NCI-H2029 treated with DMSO at 0.1 percent for 48 hours (cell line): ENCODE results near the gene RBM19.
"Not testable (repeated sequence)": the region's sequence is repeated elsewhere in the genome, so short reads cannot be mapped to it uniquely, and the experiment has no call there.

ENCODE experiments used
- DNase-seq: peaks from one replicate; lab custom pipeline; 2025; lab: John Stamatoyannopoulos, UW

The RBM19 gene

DNA sequence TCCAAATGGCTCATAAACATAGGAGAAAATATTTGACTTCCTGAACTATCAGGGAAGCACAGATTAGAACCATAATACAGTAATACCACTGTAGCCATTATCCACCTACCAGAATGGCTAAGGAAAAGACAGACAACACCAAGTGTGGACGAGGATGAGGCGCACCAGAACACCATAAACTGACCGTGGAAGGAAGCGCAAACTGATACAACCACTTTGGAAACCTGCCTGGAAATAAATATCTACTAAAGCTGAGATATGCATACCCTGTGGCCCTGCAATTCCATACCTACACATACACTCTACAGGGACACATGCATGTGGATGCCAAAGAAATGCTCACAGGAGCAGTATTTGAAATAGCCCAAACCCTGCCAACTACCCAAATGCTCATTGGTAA is 60.3 kb downstream of the RBM19 start:
- no peak for DNase-seq

DNA sequence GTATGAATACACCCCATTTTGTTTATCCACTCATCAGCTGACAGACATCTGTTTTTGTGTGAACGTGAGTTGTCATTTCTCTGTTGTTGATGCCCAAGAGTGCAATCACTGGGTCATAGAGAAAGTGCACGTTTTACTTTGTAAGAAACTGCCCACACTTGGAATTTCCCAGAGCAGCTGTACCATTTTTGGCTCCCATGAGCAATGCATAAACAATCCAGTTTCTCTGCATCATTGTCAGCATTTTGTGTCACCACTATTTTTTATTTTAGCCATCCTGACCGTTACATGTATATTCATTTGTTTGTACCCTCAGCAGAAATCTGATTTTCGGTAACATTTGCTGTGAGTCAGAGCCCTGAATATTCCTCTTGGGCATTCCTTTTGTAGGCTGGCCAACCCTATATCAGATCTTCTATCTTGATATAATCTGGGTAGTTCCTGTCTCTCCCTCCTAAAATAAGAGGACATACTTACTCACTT is 62.7 kb downstream of the RBM19 start:
- no peak for DNase-seq

DNA sequence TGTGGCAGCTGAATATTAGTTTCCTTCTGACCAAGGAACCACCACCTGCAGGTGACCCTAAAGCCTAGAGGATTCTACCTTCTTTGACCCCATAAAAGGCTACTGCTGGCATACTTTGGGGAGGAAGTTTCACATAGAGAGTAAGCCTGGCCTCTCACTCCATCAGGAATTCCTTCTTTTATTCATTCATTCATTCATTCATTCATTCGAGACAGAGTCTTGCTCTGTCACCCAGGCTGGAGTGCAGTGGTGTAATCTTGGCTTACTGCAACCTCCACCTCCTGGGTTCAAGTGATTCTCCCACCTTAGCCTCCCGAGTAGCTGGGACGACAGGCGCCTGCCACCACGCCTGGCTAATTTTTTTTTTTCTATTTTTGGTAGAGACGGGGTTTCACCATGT is 64.8 kb downstream of the RBM19 start:
- not testable (repeated sequence) for DNase-seq

DNA sequence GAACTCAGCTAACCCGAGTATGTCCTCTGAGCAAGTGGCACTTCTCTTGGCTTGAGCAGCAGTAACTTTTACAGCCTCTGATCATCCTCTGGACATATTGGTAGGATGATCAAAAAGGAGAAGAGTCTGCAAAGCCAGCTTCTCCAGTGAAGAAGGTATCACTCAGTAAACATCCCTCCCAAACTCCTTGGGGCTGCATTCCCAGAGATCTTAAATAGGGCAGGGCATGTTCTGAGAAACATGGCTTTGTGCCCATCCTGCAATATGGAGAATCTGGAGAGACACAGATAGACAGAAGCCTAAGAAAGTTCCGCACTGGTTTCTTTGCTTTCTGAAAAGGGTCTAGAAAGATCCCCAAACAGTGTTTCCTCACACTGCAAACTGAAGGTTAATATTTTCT is 65.4 kb downstream of the RBM19 start:
- no peak for DNase-seq

DNA sequence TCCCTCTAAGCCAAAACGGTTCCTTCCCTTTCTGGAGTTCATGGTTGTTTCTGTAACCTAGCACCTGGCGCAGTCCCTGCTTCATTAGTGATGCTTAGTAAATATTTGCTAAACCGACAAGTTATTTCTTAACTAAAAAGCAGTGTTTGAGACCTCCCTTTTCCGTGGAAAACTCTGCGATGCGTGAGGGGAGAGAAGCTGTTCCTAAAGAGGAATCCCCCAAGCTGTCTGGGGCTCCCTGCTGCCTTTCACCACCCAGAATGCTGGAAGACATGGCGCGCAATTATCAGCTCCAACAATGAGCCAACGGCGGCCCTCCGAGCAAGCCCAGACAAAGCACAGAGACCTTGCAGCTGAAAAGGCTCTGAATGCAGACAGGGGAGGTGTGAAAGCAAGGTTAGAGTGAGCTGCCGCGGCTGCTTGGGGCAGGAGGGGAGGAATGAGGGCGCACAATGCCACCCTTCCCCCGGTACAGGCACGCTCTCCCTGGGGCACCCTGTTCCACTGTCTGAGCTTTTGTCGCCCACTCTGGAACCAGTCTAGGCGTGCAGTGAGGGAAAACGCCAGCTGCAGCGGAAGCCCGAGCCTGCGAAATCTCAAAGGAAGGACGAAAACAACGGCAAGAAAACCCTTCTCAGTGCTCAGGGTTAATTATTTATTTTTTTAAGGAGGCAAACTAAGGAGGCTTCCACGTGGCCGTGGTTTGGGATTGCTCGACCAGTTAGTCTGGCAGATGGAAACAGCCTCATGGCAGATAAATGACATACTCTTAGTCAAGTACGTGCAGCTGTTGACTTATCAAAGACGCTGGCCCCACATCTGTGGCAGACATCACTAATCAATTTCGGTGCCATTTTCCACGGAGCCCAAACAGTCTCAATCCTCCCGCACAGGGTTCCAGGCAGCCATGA is 66.3 kb downstream of the RBM19 start:
- DNase-seq: no peak

DNA sequence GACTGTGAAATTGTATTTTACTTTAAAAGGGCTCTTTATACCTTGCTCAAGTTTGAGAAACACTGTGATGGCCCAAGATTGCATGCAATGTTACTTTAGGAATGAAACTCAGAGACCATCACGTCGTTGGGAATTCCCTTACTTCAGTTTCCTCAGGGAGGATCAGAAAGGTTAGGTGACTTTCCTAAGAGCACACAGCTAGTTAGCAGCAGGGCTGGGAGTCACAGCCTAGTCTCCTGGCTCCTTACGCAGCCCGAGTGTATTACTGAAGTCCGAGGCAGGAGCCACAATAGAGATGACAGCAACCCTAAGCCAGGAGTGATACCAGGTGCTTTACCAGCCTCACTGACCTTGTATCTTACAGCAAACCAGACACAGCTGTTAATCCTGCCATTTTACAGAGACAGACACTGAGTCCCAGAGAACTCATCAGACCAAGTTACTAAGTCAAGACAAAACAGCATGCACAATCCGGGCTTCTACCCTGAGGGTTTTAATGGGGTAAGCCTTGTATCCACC is 67.0 kb downstream of the RBM19 start:
- no peak for DNase-seq

DNA sequence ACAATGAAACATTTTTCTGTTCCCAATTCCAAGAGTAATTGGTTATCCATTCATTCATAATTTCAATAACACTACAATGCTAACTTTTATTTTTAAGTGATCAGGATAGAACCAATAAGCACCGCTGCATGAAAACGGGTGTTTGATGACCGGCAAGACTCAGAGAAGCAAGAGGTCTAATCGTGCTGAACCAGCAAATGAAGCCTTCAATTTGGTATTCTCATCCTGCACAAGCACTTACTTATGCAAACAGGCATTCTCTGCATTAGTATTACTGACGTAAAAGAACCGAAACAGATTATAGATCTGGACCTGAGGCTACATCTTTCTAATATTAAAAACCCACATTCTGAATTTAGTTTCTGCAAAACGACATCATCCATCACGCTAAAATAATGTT is 67.7 kb downstream of the RBM19 start:
- DNase-seq: no peak

DNA sequence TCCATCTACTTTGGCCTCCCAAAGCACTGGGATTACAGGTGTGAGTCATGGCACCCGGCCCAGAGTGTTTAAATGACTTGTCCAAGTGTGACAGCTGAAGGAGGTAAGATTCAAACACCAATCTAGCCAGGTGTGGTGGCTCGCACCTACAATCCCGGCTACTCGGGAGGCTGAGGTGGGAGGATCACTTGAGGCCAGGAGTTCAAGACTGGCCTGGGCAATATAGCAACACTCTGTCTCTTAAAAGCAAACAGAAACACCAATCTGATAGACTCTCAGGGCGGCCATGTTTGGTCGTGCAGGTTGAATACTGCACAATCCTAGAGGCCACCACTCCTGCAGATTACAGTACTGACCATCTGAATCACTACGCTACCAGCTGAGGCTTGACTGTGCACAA is 68.7 kb downstream of the RBM19 start:
- DNase-seq: no peak

DNA sequence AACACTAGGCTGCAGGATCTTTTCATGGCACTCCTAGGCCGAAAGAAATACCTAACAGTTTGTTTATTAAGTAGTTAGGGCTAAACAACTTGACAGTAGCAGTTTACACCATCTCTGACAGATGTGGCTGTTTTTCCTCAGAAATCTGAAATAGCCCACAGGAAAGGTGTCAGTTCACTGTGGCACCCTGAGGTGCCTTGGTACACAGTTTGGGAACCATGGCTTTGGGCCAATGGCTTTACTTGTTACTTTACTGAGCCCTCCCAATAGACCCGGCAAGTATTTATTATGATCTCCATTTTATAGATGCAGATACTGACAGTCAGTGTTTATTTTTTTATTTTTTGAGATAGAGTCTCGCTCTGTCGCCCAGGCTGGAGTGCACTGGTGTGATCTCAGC is 69.3 kb downstream of the RBM19 start:
- no peak for DNase-seq

DNA sequence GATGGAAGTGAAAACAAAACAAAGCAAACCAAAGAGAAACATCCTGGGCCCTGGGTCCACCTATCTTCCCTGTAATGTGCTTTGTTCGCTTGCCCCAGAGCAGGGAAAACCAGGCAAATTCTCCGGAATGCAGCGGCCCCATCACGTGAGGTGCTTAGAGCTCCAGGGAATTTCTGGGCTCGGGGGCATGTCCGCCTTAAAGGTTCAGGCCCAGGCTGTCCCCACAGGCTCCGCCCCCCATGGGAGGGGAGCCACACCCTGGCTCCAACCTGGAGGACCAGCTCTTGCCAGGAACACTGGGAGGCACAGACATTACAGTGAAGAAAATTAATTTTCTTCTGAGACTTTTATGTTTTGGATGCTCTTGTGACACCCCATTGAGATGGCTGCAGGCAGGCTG is 69.9 kb downstream of the RBM19 start:
- no peak for DNase-seq

DNA sequence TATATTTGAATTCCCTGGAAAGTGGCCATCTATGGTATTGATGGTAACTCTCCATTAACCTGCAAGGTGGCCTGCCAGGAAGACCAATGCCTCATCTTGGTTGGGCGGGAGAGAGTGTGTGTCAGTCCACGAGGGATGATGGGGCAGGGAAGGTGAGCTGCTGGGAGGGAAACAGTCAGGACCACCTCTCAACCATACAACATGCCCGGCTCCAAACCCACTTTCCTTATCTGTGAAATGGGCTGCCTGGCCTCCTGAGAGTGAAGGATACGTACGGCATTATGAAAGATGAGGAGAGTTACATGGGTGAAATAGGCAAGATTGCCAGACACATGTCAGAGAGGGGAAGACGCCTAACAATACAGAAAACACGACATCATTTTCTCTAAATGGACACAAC is 70.9 kb downstream of the RBM19 start:
- no peak for DNase-seq

DNA sequence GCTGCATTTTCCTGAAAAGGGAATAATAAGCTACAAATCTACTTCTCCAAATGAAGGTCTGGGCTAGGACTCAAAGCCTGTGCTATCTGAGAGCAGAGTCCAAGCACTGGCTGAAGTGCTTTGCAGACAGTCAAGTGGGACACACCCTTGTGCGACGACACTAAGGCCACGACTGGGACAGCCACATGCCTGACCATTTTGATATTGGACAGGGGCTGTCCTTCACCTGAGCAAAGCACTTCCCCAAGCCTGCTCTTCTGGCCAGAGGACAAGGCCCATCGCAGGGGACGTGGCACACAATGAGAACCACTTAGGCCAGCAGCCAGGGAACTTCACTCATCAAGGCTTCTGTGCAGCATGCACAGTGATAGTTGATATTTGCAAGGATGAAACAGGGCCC is 71.4 kb downstream of the RBM19 start:
- no peak for DNase-seq

DNA sequence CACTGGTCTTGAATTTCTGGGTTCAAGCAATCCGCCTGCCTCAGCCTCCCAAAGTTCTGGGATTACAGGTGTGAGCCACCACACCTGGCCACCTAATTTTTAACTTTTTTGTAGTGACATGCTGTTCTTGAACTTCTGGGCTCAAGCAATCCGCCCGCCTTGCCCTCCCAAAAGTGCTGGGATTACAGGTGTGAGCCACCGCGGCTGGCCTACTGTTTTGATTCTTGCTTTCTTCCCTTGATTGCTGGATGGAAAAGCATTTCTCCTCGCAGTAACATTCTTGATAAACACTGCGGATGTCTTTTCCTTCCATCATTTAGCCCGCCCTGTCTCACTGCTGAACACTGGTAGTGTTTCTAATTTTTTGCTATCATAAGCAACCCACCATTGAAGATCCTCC is 72.9 kb downstream of the RBM19 start:
- no peak for DNase-seq

DNA sequence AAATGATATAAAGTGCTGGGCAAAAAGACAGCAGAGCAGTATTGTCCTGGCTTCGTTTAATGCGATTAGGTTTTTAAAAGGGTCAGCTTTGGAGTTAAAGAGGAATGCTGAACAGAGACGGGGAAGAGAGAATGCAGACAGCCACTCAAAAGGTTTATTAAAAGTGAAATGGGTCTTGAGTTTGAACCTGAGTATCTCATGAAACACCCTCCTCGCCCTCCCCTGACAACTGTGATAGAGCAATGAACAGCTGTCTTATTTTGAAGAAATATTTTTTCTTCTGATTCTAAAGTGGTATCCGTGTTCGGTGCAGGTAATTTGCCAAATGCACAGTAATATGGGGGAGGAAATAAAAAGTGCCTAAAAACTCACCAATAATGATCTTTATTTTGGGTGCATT is 73.6 kb downstream of the RBM19 start:
- DNase-seq: no peak

DNA sequence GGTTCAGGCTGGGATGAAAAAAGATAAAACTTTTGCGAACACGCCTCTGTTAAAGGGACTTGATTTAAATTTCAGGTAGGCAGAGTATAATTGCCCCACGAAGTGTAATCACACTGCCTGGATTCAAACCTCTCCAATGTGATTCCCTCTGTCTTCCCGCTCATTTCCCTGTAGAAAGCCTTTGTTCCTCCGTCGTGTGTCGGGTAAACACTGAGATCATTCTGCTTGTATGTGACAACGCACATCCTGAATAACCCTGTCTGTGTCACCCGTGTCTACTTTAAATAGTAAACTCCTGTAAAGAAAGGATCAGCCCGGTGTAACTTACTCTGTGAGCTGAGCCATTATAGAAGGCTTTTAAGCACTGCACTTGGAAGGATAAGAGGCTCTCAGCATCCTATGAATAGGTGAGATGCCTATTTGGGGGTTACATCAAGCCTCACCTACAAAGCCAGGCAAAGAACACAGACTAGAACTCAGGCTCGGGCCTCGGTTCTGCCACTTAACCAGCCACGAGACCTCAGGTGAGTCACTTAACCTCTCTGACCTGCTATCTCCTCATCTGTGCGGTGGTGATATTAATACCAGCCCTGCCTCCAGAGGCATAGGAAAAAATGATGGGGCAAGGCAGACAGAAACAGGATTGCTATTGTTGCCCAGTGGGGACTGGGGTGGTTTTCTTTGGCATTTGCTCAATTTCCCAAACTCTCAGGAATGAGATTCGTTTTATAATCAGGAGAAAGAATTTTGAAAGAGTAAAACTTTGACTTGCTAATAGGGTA is 74.2 kb downstream of the RBM19 start:
- peak; percentile 43 for DNase-seq

DNA sequence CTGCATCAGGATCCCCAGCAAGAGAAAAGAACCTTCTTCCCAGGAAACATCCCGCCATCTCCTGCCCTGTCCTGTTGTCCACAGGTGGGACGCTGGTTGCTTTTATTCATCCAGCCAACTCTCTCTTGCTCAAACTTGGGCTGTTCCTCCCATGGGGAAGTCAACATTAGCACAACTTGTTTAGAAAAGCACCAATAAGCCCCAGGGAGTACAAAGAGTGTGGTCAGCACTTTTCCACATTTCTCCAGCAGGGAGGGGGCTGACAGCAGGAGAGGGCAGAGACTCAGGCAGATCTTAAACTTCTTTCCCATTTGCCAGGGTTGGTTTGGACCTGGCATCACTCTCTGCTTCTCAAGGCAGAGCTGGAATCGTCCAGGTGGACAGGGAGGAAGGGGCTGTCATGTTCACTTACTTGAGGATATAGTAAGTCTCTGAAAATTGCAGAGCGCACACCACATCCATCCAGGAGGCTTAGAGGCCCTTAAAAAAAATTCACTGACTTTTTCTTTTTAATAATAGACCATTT is 74.9 kb downstream of the RBM19 start:
- DNase-seq: no peak

DNA sequence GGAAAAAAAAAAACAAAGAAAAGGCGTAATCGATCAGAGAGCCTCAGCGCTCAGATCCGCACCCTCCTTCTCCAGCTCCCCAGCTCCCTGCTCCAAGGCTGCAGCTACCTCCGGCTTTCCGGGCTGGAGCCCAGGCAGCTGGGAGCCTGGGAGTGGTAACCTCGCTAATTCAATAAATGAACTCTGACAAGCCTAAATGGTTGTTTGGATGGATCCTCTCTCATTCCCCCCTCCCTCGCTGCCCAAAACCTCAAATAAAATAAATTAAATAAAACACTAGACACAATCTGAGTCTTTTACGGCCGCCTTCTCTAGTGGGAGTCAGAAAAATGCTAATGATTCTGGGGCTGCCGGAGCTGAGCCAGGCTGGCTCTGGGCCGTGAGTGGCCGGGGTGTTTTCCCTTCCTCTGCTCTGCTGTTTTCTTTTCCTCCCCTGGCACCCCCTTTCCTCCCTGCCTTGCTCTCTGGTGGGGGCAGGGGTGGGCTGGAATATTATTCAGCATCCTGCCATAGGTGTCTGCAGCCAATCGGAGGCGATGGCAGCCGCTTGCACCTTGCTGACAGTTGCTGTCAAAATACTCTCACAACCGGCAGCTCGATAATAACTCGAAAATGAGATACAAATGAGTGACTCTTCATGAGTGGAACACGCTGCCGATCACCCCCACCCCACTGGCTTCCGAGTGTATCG is 76.1 kb downstream of the RBM19 start:
- DNase-seq: no peak

DNA sequence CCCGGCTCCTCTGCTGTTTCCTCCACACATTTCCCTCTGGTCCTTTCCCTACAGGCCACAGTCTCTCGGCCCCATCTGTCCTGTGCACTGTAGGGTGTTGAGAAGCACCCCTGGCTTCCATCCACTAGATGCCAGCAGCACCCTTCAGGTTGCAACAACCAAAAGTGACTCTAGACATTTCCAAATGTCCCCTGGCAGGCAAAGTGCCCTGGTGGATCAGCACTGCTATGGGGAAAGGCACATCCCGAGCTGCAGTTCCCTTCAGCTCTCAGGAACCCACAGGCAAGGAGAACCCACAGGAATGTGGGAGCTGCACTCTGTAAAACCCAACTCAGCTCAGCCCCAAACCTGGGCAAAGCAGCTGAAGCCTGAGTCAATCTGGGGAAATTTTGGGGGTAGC is 77.0 kb downstream of the RBM19 start:
- DNase-seq: no peak

DNA sequence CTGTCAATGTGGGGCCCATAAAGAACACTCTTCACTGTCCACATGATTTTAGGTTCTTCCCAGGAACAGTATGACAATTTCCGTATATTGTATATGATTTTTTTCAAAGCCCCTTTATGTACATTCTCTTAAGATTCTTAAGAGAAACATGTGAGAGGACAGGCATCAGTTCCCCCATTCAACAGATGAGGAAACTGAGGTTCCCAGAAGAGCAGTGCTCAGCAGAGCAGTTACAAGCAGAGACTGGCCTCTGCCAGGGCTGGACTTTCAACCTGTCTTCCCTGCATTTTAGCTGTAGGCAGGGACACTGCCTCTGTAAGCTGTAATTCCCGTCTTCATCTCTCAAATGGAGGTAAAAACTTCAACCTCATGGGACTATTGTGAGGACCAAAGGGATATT is 77.7 kb downstream of the RBM19 start:
- no peak for DNase-seq

DNA sequence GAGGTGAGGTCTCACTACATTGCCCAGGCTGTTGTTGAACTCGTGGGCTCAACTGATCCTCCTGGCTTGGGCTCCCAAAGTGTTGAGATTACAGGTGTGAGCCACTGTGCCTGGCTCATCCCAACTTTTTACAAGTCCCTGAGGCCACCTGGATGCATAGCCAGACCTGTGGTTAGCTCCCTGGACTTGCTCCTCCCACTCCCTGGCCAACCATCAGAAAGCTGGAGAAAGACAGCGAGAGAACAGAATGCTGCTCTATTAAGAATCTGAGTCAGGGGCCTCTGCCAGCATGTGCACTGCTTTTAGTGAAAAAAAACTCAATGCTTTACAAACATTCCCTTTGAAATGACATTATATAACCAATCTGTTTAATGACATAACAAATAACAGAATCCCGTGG is 78.2 kb downstream of the RBM19 start:
- DNase-seq: no peak

DNA sequence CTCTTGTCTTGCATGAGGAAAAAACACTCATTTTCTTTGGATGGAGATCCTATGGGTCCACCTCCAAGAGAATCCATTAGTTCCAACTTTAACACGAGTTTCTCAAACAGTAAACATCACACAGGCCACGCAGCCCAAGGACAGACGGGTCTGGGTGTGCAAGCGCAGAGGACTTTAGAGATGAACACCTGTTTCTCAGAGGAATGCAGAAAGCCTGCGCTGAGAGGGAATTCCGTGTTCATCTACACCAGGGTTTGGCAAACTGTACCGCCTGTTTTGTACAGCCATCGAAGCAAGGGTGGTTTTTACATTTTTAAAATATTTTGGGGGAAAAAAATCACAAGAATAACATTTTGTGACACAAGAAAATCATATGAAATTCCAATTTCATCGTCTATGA is 79.4 kb downstream of the RBM19 start:
- no peak for DNase-seq

DNA sequence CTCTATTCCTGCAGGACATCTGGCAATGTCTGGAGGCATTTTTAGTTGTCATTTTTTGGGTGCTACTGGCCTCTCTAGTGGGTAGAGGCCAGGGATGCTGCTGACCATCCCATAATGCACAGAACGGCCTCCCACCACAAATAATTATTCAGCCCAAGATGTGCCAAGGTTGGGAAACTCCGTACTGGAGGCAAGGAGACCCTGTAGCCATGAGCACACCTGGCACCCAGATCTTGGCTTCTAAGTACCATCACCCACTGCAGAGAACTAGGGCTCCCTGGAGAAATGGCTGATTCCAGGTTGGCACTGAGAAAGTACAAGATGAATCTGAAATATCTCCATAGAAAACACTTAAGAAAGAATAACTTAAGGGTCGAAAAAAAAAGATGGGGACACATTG is 81.7 kb downstream of the RBM19 start:
- DNase-seq: no peak
